Measurements from ENCODE around the gene PTPN7. TPM values are rescaled to one million over a fixed set of nuclear protein-coding genes. Genes with fewer than 3 reads are reported as not detected.

Gene PTPN7
- polyA plus RNA-seq, 1 donor (not counting 4 experiments of a cell fraction or from before 2014, with no cell fraction given), result 0.10 TPM

DNA sequence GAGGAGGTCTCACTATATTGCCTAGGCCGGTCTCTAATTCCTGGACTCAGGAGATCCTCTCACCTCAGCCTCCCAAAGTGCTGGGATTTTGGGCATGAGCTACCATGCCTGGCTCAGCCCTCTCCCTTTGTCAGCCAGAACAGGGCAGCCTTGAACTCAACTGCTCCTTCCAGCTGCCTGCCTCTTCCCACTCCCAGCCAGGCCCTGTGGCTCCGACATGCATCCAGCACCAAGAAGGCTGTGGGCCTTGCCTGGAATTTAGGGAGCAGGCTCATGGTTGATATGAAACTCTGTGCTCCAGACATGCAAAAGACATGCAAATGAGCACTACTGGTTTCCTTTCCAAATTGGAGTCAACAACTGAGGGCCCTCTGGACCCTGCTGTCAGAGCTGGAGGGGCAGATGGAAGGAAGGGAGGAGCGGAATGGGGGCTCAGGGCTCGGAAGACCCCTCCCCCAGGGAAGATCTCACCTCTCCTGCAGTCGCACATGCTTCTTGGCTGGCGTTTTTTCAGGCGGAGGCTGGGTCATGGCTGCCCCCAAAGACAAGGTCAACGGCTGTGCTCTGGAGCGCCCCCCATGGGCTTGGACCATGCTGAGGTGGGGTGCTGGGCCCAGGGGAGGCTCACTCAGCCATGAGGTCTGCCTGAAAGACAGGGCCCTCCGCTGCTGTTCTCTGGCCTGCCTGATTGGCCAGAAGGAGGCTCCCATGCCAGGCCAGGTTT is 1.4 kb downstream of the PTPN7 start:
- Histone ChIP-seq H3K4me2 (ENCODE audit: control insufficient read depth, extremely low read depth, insufficient read depth, low read depth, low read length) (no peak overlapping the region), H2AFZ (ENCODE audit: control insufficient read depth, low read length) (no peak overlapping the region), H3K36me3 (ENCODE audit: control insufficient read depth in 2 of 2, extremely low read depth in 1 of 2, insufficient read depth in 2 of 2, low read length in 2 of 2) (no peaks in the 10 kb centered on the region), H3K4me3 (ENCODE audit: control insufficient read depth in 2 of 3, extremely low read depth in 1 of 3, insufficient read depth in 2 of 3, low read depth in 1 of 3, low read length in 3 of 3) (no peak overlapping the region), H3K79me2 (ENCODE audit: control insufficient read depth, insufficient read depth, low read length) (no peaks in the 10 kb centered on the region), H3K9me3 (ENCODE audit: control insufficient read depth, low read depth, low read length) (no peaks in the 10 kb centered on the region), H3K27ac (ENCODE audit: control insufficient read depth, insufficient read depth, low read length) (no peak overlapping the region), H3K9me1 (ENCODE audit: control insufficient read depth, extremely low read depth, insufficient read depth, low read length) (no peaks in the 10 kb centered on the region), H4K20me1 (ENCODE audit: control insufficient read depth, extremely low read depth, insufficient read depth, low read length) (no peaks in the 10 kb centered on the region), H3K27me3 (ENCODE audit: control insufficient read depth, extremely low read depth, insufficient read depth, low read length) (peaks cover 1% of the 10 kb centered on the region), H3K4me1 (ENCODE audit: control insufficient read depth, extremely low read depth, insufficient read depth, low read length) (no peaks in the 10 kb centered on the region), H3K9ac (ENCODE audit: control insufficient read depth, extremely low read depth, insufficient read depth, low read length) (no peak overlapping the region)
- DNase-seq (ENCODE audit: low read depth, low spot score) (no peak), FAIRE-seq (no peak)
- no peak for TF ChIP-seq EZH2 (IDR thresholded peaks at IDR 0.05; ENCODE audit: low read length)
- no peak for TF ChIP-seq CTCF (optimal IDR thresholded peaks at IDR 0.05 in 1 of 3, IDR thresholded peaks at IDR 0.05 in 1 of 3, conservative IDR thresholded peaks at IDR 0.05 in 1 of 3; ENCODE audit: extremely low read depth in 1 of 3, insufficient read depth in 2 of 3, low read length in 3 of 3)
- dilution Hi-C loops (cut with MboI; ENCODE audit: extremely low pct_ligation_motif_present, low sequenced_read_pairs), result no loop called here

DNA sequence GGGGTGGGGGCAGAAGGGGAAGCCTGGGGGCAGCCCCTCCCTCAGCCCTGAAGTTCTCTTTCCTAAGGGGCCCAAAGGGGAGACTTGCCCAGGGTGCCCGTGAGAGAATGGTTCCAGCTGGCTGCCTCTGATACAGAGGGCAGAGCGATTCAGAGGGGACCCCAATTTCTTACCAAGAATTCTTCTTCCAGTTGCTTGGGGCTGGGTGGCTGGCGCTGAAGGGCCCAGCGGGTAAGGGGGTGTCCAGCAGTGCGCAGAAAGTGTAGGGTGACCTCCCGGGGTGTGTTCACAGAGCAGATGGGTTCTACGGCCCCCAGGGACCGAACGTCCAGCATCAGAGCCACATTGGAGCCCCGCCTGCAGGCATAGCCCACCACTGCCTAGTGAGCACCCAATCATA is 2.5 kb downstream of the PTPN7 start:
- Histone ChIP-seq H4K20me1 (ENCODE audit: control insufficient read depth, extremely low read depth, insufficient read depth, low read length) (no peaks in the 10 kb centered on the region), H3K9me3 (ENCODE audit: control insufficient read depth, low read depth, low read length) (no peaks in the 10 kb centered on the region), H3K27me3 (ENCODE audit: control insufficient read depth, extremely low read depth, insufficient read depth, low read length) (no peaks in the 10 kb centered on the region), H3K9ac (ENCODE audit: control insufficient read depth, extremely low read depth, insufficient read depth, low read length) (no peak overlapping the region), H2AFZ (ENCODE audit: control insufficient read depth, low read length) (no peak overlapping the region), H3K79me2 (ENCODE audit: control insufficient read depth, insufficient read depth, low read length) (no peaks in the 10 kb centered on the region), H3K9me1 (ENCODE audit: control insufficient read depth, extremely low read depth, insufficient read depth, low read length) (no peaks in the 10 kb centered on the region), H3K4me1 (ENCODE audit: control insufficient read depth, extremely low read depth, insufficient read depth, low read length) (no peaks in the 10 kb centered on the region), H3K4me2 (ENCODE audit: control insufficient read depth, extremely low read depth, insufficient read depth, low read depth, low read length) (no peak overlapping the region), H3K4me3 (ENCODE audit: control insufficient read depth in 2 of 3, extremely low read depth in 1 of 3, insufficient read depth in 2 of 3, low read depth in 1 of 3, low read length in 3 of 3) (no peak overlapping the region), H3K36me3 (ENCODE audit: control insufficient read depth in 2 of 2, extremely low read depth in 1 of 2, insufficient read depth in 2 of 2, low read length in 2 of 2) (no peaks in the 10 kb centered on the region), H3K27ac (ENCODE audit: control insufficient read depth, insufficient read depth, low read length) (no peak overlapping the region)
- TF ChIP-seq CTCF (optimal IDR thresholded peaks at IDR 0.05 in 1 of 3, IDR thresholded peaks at IDR 0.05 in 1 of 3, conservative IDR thresholded peaks at IDR 0.05 in 1 of 3; ENCODE audit: extremely low read depth in 1 of 3, insufficient read depth in 2 of 3, low read length in 3 of 3) (no peak), EZH2 (IDR thresholded peaks at IDR 0.05; ENCODE audit: low read length) (no peak)
- FAIRE-seq, result no peak
- dilution Hi-C loops (cut with MboI; ENCODE audit: extremely low pct_ligation_motif_present, low sequenced_read_pairs), result no loop called here
- no peak for DNase-seq (ENCODE audit: low read depth, low spot score)
